ENCODE data around the gene B3GNT5.
A peak's percentile ranks its signal among the peaks of the same experiment; 100 is the strongest.

B3GNT5 gene

DNA sequence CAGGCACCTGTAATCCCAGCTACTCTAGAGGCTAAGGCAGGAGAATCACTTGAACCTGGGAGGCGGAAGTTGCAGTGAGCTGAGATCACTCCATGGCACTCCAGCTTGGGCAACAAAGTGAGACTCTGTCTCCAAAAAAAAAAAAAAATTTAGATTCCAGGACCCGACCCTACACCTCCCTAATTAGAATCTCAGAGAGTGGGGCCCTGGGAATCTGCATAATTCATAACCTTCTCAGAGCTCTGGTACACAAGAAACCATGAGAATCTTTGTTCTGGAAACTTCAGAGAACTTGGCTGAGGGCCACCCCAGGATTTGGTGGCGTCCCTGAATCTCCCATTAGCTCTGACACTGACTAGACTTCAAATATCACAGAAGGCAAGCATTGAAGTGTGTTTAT is 31.5 kb downstream of the B3GNT5 start:
- in situ Hi-C loops (cut with MboI; ENCODE audit: low pct_unique_long_range_greater_than_20kb, low sequenced_read_pairs), result no loop called here
- DNase-seq, result no peak

- in situ Hi-C loops (cut with MboI; ENCODE audit: low pct_unique_long_range_greater_than_20kb, low sequenced_read_pairs), result no loop called here
- DNase-seq, result no peak
Observed at GRCh38 chr3:183285318-183285717, 32.3 kb downstream of the B3GNT5 start.

GRCh38 chr3:183285828-183286457 is 32.9 kb downstream of the B3GNT5 start:
- in situ Hi-C loops (cut with MboI; ENCODE audit: low pct_unique_long_range_greater_than_20kb, low sequenced_read_pairs), result no loop called here
- DNase-seq, result peak; percentile 58

DNA sequence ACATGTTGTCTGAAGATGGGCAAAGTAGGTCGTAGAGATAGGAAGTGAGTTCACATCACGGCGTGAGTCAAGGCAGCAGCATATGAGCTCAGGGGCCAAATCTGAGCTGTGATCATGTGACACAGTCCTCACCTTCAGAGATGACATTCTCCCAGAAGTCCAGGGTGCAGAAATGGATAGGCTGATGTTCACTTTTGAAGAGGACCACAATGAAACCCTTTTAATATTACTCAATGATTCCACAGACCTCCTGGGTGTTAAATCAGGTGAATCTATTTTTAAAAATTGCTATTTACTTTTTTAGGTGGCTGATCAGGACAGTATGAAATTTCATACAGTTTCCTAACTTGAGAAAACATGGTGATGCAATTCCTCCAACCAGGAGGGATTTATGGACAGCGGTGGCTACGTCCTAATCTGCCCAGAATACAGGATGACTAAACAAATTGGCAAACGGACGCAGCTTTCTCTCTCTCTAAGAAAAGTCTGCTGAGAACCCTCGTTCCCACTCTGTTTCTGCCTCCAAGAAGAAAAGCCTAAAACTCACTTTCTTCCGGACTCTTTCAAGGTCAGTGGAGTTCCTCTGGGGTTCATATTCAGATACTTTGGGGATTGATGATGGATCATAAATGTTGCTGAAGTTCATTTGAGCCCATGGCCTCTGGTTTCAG is 34.4 kb downstream of the B3GNT5 start:
- no peak for DNase-seq
- in situ Hi-C loops (cut with MboI; ENCODE audit: low pct_unique_long_range_greater_than_20kb, low sequenced_read_pairs), result no loop called here

GRCh38 chr3:183288117-183288516 is 35.1 kb downstream of the B3GNT5 start:
- in situ Hi-C loops (cut with MboI; ENCODE audit: low pct_unique_long_range_greater_than_20kb, low sequenced_read_pairs), result no loop called here

GRCh38 chr3:183290216-183290615 is 37.2 kb downstream of the B3GNT5 start:
- in situ Hi-C loops (cut with MboI; ENCODE audit: low pct_unique_long_range_greater_than_20kb, low sequenced_read_pairs), result no loop called here
- DNase-seq, result no peak

More at GRCh38 chr3:183288117-183288516, 35.1 kb downstream of the B3GNT5 start:
- DNase-seq, result no peak

DNA sequence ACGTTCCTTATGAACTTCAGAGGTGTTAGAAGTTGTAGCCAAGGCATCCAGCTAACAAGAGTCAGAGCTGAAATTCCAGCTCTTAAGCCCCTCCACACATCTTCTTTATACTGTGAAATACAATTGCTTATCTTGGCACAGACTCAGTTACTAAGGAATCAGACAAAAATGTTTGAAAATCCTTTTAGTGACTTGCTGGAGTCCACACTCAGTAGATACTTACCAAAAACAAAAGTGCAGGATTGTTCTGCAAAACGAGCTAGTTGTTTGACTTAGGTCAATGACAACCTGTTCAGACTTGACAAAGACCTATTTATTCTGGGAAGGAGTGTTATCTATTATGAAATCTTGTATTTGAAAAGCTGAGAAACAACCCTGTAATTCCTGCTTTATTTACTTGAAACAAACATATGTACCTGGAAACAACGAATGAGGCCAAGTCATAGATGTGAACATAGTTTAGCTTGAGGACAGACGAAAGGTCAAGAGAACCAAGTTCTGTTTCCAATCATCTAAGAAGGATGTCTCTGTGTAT is 38.5 kb downstream of the B3GNT5 start:
- in situ Hi-C loops (cut with MboI; ENCODE audit: low pct_unique_long_range_greater_than_20kb, low sequenced_read_pairs), result no loop called here
- DNase-seq, result no peak

- DNase-seq, result no peak
- in situ Hi-C loops (cut with MboI; ENCODE audit: low pct_unique_long_range_greater_than_20kb, low sequenced_read_pairs), result no loop called here
Observed at GRCh38 chr3:183293966-183294365, 40.9 kb downstream of the B3GNT5 start.

GRCh38 chr3:183295211-183295610 is 42.2 kb downstream of the B3GNT5 start:
- in situ Hi-C loops (cut with MboI; ENCODE audit: low pct_unique_long_range_greater_than_20kb, low sequenced_read_pairs), result no loop called here
- no peak for DNase-seq

DNA sequence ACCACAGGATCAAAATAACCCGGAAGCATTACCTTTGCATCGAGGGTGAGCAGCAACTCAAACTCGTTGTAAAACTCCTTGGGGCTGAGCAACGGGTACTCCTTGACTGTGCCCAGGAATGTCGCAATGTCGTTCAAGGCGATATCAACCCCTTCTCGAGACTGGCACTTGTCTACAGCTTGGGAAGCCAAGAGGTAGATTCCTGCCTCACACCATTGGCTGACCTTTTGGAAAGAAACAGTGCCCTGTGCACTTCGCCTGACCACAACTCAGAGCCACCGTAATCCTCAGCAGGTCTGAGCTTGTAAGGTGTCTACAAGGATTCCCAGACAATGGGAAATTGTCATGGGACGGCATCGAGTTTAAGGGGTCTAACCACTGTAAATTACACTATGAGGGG is 43.9 kb downstream of the B3GNT5 start:
- in situ Hi-C loops (cut with MboI; ENCODE audit: low pct_unique_long_range_greater_than_20kb, low sequenced_read_pairs), result no loop called here

GRCh38 chr3:183298701-183299153 is 45.7 kb downstream of the B3GNT5 start:
- peak; percentile 60 for DNase-seq
- in situ Hi-C loops (cut with MboI; ENCODE audit: low pct_unique_long_range_greater_than_20kb, low sequenced_read_pairs), result no loop called here

More for the DNA sequence above, 43.9 kb downstream of the B3GNT5 start:
- DNase-seq, result no peak

DNA sequence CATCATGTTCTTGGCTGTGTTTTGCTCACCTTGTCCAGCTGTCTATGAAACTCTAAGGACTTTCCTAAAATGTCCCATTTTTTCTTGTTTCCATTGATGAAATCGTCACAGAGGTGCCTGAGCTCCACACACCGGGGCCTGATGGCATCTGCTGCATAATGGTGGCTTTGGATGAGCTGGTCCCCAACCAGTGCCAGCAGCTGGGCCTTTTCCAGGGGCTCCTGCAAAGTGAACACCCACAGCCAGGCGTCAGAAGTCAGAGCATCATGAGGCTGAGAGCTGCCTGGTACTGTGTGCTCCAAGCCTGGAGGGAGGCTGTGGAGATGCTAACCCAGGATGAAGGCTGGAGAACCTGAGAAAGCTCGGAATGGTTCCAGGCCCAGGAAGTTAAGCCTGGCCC is 46.9 kb downstream of the B3GNT5 start:
- in situ Hi-C loops (cut with MboI; ENCODE audit: low pct_unique_long_range_greater_than_20kb, low sequenced_read_pairs), result no loop called here

GRCh38 chr3:183300996-183301562 is 48.0 kb downstream of the B3GNT5 start:
- no peak for DNase-seq
- in situ Hi-C loops (cut with MboI; ENCODE audit: low pct_unique_long_range_greater_than_20kb, low sequenced_read_pairs), result no loop called here

More for the DNA sequence above, 46.9 kb downstream of the B3GNT5 start:
- no peak for DNase-seq

GRCh38 chr3:183301937-183302580 is 49.0 kb downstream of the B3GNT5 start:
- in situ Hi-C loops (cut with MboI; ENCODE audit: low pct_unique_long_range_greater_than_20kb, low sequenced_read_pairs), result no loop called here
- DNase-seq, result peak; percentile 56

DNA sequence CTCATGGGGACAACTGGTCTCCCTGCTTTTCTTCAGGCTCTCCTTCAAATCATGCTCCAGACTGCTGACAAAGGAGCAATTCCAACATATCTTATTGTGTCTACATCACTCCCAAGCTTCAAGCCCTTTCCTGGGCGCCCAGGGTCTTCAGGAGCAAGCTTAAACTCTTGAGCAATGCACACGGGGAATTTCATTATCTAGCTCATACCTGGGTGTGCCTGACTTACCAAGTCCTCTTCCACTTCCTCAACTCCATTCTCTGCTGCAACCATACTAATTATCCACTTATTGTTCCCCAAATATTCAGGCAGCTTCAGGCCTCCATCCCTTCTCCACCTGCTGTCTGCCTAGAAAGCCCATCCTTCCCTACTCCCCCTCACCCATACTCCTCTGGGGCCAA is 50.6 kb downstream of the B3GNT5 start:
- DNase-seq, result peak; percentile 8
- in situ Hi-C loops (cut with MboI; ENCODE audit: low pct_unique_long_range_greater_than_20kb, low sequenced_read_pairs), result no loop called here

GRCh38 chr3:183306798-183307671 is 54.0 kb downstream of the B3GNT5 start:
- DNase-seq, result peak; percentile 94
- in situ Hi-C loops (cut with MboI; ENCODE audit: low pct_unique_long_range_greater_than_20kb, low sequenced_read_pairs), result no loop called here

- in situ Hi-C loops (cut with MboI; ENCODE audit: low pct_unique_long_range_greater_than_20kb, low sequenced_read_pairs), result no loop called here
- DNase-seq, result no peak
Observed at GRCh38 chr3:183307749-183308148, 54.7 kb downstream of the B3GNT5 start.

GRCh38 chr3:183308751-183309150 is 55.7 kb downstream of the B3GNT5 start:
- in situ Hi-C loops (cut with MboI; ENCODE audit: low pct_unique_long_range_greater_than_20kb, low sequenced_read_pairs), result no loop called here

GRCh38 chr3:183309276-183309675 is 56.2 kb downstream of the B3GNT5 start:
- DNase-seq, result no peak
- in situ Hi-C loops (cut with MboI; ENCODE audit: low pct_unique_long_range_greater_than_20kb, low sequenced_read_pairs), result no loop called here

More at GRCh38 chr3:183308751-183309150, 55.7 kb downstream of the B3GNT5 start:
- DNase-seq, result no peak

Data from KBM-7 (cell line).